CD8-positive, alpha-beta memory T cell (primary cell): ENCODE measurements around the gene TRERF1. TPM values are rescaled to one million over a fixed set of nuclear protein-coding genes. Genes with fewer than 3 reads are reported as not detected.
A peak's percentile ranks its signal among the peaks of the same experiment; 100 is the strongest.

ENCODE experiments used
- CTCF ChIA-PET: fragments of 350-600 bp; sonication (Branson Sonifier 250); formaldehyde crosslinking; loops from one replicate; lab custom pipeline; 2021; ENCODE audit warnings: antibody characterized with exemption; lab: Charles Lee
- POLR2A ChIA-PET: fragments of 350-600 bp; sonication (Branson Sonifier 250); formaldehyde crosslinking; loops from one replicate; lab custom pipeline; 2021; ENCODE audit warnings: antibody characterized with exemption; lab: Charles Lee
- DNase-seq, 5 donors: peaks; one replicate each; pipeline versions ENCODE4 v3.0.0 to v3.0.0-alpha.2; 2020 to 2022; ENCODE audit warnings: mixed read lengths in 1 of 5
- H3K27ac ChIP-seq: one replicate; pipeline ENCODE4 v1.7.0; 2013; ENCODE audit warnings: low read depth, mild to moderate bottlenecking, low read length, moderate library complexity
- H3K27me3 ChIP-seq: 2 replicates; pipeline ENCODE4 v1.7.0; 2013; ENCODE audit warnings: low read length, mild to moderate bottlenecking; ENCODE audit not compliant: insufficient read depth, poor library complexity, severe bottlenecking
- H3K36me3 ChIP-seq: 2 replicates; pipeline ENCODE4 v1.7.0; 2013; ENCODE audit warnings: mild to moderate bottlenecking, low read length, moderate library complexity; ENCODE audit not compliant: insufficient read depth
- H3K4me1 ChIP-seq: 2 replicates; pipeline ENCODE4 v1.7.0; 2013; ENCODE audit warnings: mild to moderate bottlenecking, low read length, moderate library complexity; ENCODE audit not compliant: insufficient read depth
- H3K4me3 ChIP-seq: 2 replicates; pipeline ENCODE4 v1.7.0; 2013; ENCODE audit warnings: mild to moderate bottlenecking, low read length
- H3K9me3 ChIP-seq: 2 replicates; pipeline ENCODE4 v1.7.0; 2013; ENCODE audit warnings: mild to moderate bottlenecking, low read length
- H3K27ac Mint-ChIP-seq, 8 donors: one replicate each; pipeline ENCODE4 v1.8.0; 2020 to 2021; ENCODE audit warnings: mixed read lengths in 8 of 8, mild to moderate bottlenecking in 6 of 8, inconsistent platforms in 3 of 8, moderate library complexity in 3 of 8
- H3K27me3 Mint-ChIP-seq, 2 donors: one replicate each; pipeline ENCODE4 v1.8.0; 2020 to 2021; ENCODE audit warnings: mixed read lengths in 2 of 2, mild to moderate bottlenecking in 1 of 2, moderate library complexity in 1 of 2
- H3K36me3 Mint-ChIP-seq, 3 donors: one replicate each; pipeline ENCODE4 v1.8.0; 2020 to 2021; ENCODE audit warnings: mixed read lengths in 3 of 3, inconsistent platforms in 1 of 3, mild to moderate bottlenecking in 1 of 3
- H3K4me1 Mint-ChIP-seq, 3 donors: one replicate each; pipeline ENCODE4 v1.8.0; 2020 to 2021; ENCODE audit warnings: mixed read lengths in 3 of 3, inconsistent platforms in 1 of 3, mild to moderate bottlenecking in 1 of 3
- H3K4me3 Mint-ChIP-seq, 7 donors: one replicate each; pipeline ENCODE4 v1.8.0; 2020 to 2021; ENCODE audit warnings: mixed read lengths in 7 of 7, mild to moderate bottlenecking in 6 of 7, moderate library complexity in 4 of 7, inconsistent platforms in 2 of 7
- H3K9me3 Mint-ChIP-seq, 5 donors: one replicate each; pipeline ENCODE4 v1.8.0; 2020 to 2022; ENCODE audit warnings: mixed read lengths in 5 of 5, mild to moderate bottlenecking in 3 of 5, moderate library complexity in 2 of 5, inconsistent platforms in 1 of 5
- polyA plus RNA-seq: library from polyadenylated mRNA; unstranded; fragments of 300-500 nt; fragmentation: Illumina TruSeq; gene quantifications from one replicate; pipeline ENCODE4 v1.2.3, GENCODE V29; 2021
- total RNA-seq, 2 experiments: library from RNA; stranded (reverse); gene quantifications; one replicate each; pipeline ENCODE4 v1.2.3, GENCODE V29; 2021

Gene TRERF1
- total RNA-seq (10 to 100 TPM; 10.3 to 10.6 TPM), polyA plus RNA-seq (10.2 TPM)

- H3K4me3 Mint-ChIP-seq = peak within 1 kb of the TSS; percentile 90 to 100 (median 99)
- Histone ChIP-seq H3K36me3 (no peaks in the 10 kb centered on the region), H3K27ac (peak within 1 kb of the TSS; percentile 66), H3K9me3 (no peaks in the 10 kb centered on the region), H3K4me3 (peak within 1 kb of the TSS; percentile 92), H3K27me3 (no peaks in the 10 kb centered on the region), H3K4me1 (peaks cover 12% of the 10 kb centered on the region)
- H3K27me3 Mint-ChIP-seq = no peaks in the 10 kb centered on the region
- H3K4me1 Mint-ChIP-seq = peaks cover 43 to 58% (median 49%) of the 10 kb centered on the region in 3 donors
- DNase-seq = peak; percentile 29 to 76 (median 54)
- POLR2A ChIA-PET = interaction anchor here (0.5 to 7.5 kb wide), 18 partner anchors 9 to 401 kb away, joined by 3 to 50 read pairs (median 4); partner anchors contain the start of genes TAF8, TBCC and UBR2
- peak within 1 kb of the TSS; percentile 81 to 99 (median 93) for H3K27ac Mint-ChIP-seq
- H3K9me3 Mint-ChIP-seq = no peaks in the 10 kb centered on the region
- H3K36me3 Mint-ChIP-seq = peaks cover 0 to 35% (median 5%) of the 10 kb centered on the region in 3 donors
- CTCF ChIA-PET = interaction anchor here (0.9 to 3.4 kb wide), 11 partner anchors 12 to 237 kb away, joined by 3 to 17 read pairs (median 4); no protein-coding TSS in a partner anchor
These were observed at the start of gene TRERF1 for GRCh38 chr6:42451333-42452170. TRERF1 (minus strand) TSS chr6:42451926; CDS start chr6:42269590, 182,336 bp downstream.

- Histone ChIP-seq H3K4me1 (no peaks in the 10 kb centered on the region), H3K36me3 (no peaks in the 10 kb centered on the region), H3K4me3 (no peak overlapping the region), H3K9me3 (no peaks in the 10 kb centered on the region), H3K27me3 (no peaks in the 10 kb centered on the region), H3K27ac (no peak overlapping the region)
- Mint-ChIP-seq H3K9me3 (peaks cover 0 to 8% (median 0%) of the 10 kb centered on the region in 5 donors), H3K27me3 (peaks cover 2 to 4% of the 10 kb centered on the region in 2 donors), H3K4me3 (no peak overlapping the region), H3K27ac (no peak overlapping the region), H3K36me3 (peaks cover 0 to 20% (median 4%) of the 10 kb centered on the region in 3 donors), H3K4me1 (no peaks in the 10 kb centered on the region)
- POLR2A ChIA-PET = no interaction called here
- no peak for DNase-seq
- CTCF ChIA-PET = no interaction called here
These were observed 46.9 kb upstream of the TRERF1 start for GRCh38 chr6:42498473-42499128.

GRCh38 chr6:42493914-42494539 lies 42.3 kb upstream of the TRERF1 start:
- Mint-ChIP-seq H3K36me3 (peaks cover 0 to 20% (median 0%) of the 10 kb centered on the region in 3 donors), H3K4me1 (no peaks in the 10 kb centered on the region), H3K27me3 (no peaks in the 10 kb centered on the region), H3K27ac (no peak overlapping the region), H3K9me3 (peaks cover 0 to 8% (median 0%) of the 10 kb centered on the region in 5 donors), H3K4me3 (no peak overlapping the region)
- Histone ChIP-seq H3K4me3 (no peak overlapping the region), H3K36me3 (no peaks in the 10 kb centered on the region), H3K9me3 (no peaks in the 10 kb centered on the region), H3K4me1 (no peaks in the 10 kb centered on the region), H3K27ac (no peak overlapping the region), H3K27me3 (no peaks in the 10 kb centered on the region)
- DNase-seq = no peak
- ChIA-PET POLR2A (interaction anchor here (0.6 kb wide), 1 partner anchor 30 kb away, joined by 4 read pairs; no protein-coding TSS in a partner anchor), CTCF (interaction anchor here (1.0 to 1.4 kb wide), 3 partner anchors 20 to 184 kb away, joined by 3 read pairs; no protein-coding TSS in a partner anchor)

- Histone ChIP-seq H3K4me3 (no peak overlapping the region), H3K27me3 (no peaks in the 10 kb centered on the region), H3K4me1 (no peaks in the 10 kb centered on the region), H3K27ac (no peak overlapping the region), H3K36me3 (no peaks in the 10 kb centered on the region), H3K9me3 (no peaks in the 10 kb centered on the region)
- no peaks in the 10 kb centered on the region for H3K27me3 Mint-ChIP-seq
- H3K27ac Mint-ChIP-seq = no peak overlapping the region
- H3K36me3 Mint-ChIP-seq = no peaks in the 10 kb centered on the region
- DNase-seq = no peak
- H3K4me3 Mint-ChIP-seq = no peak overlapping the region
- ChIA-PET CTCF (interaction anchor here (1.2 kb wide), 1 partner anchor 59 kb away, joined by 4 read pairs; no protein-coding TSS in a partner anchor), POLR2A (no interaction called here)
- H3K4me1 Mint-ChIP-seq = no peaks in the 10 kb centered on the region
- H3K9me3 Mint-ChIP-seq = no peaks in the 10 kb centered on the region
These were observed 36.4 kb upstream of the TRERF1 start for GRCh38 chr6:42488129-42488528.

- no peaks in the 10 kb centered on the region for H3K27me3 Mint-ChIP-seq
- POLR2A ChIA-PET = no interaction called here
These were observed 32.5 kb upstream of the TRERF1 start for GRCh38 chr6:42484261-42484660.

GRCh38 chr6:42482174-42482573 lies 30.4 kb upstream of the TRERF1 start:
- Histone ChIP-seq H3K4me3 (no peak overlapping the region), H3K27ac (no peak overlapping the region), H3K27me3 (no peaks in the 10 kb centered on the region), H3K36me3 (no peaks in the 10 kb centered on the region), H3K9me3 (no peaks in the 10 kb centered on the region), H3K4me1 (no peaks in the 10 kb centered on the region)
- DNase-seq = no peak
- ChIA-PET POLR2A (no interaction called here), CTCF (no interaction called here)
- H3K27ac Mint-ChIP-seq = no peak overlapping the region
- no peaks in the 10 kb centered on the region for H3K4me1 Mint-ChIP-seq
- H3K36me3 Mint-ChIP-seq = no peaks in the 10 kb centered on the region
- H3K4me3 Mint-ChIP-seq = no peak overlapping the region
- peaks cover 0 to 1% of the 10 kb centered on the region in 2 donors for H3K27me3 Mint-ChIP-seq
- no peaks in the 10 kb centered on the region for H3K9me3 Mint-ChIP-seq

More at GRCh38 chr6:42484261-42484660, 32.5 kb upstream of the TRERF1 start:
- Mint-ChIP-seq H3K4me1 (no peaks in the 10 kb centered on the region), H3K27ac (no peak overlapping the region), H3K36me3 (no peaks in the 10 kb centered on the region), H3K4me3 (no peak overlapping the region), H3K9me3 (no peaks in the 10 kb centered on the region)
- no peak overlapping the region for H3K27ac ChIP-seq
- H3K36me3 ChIP-seq = no peaks in the 10 kb centered on the region
- CTCF ChIA-PET = interaction anchor here (1.6 kb wide), 1 partner anchor 63 kb away, joined by 6 read pairs; no protein-coding TSS in a partner anchor
- H3K4me3 ChIP-seq = no peak overlapping the region
- H3K4me1 ChIP-seq = no peaks in the 10 kb centered on the region
- H3K9me3 ChIP-seq = no peaks in the 10 kb centered on the region
- no peaks in the 10 kb centered on the region for H3K27me3 ChIP-seq
- no peak for DNase-seq

GRCh38 chr6:42471714-42472113 lies 20.0 kb upstream of the TRERF1 start:
- no peak for DNase-seq
- peaks cover 0 to 2% of the 10 kb centered on the region in 2 donors for H3K27me3 Mint-ChIP-seq
- peaks cover 0 to 14% (median 4%) of the 10 kb centered on the region in 3 donors for H3K36me3 Mint-ChIP-seq
- no peaks in the 10 kb centered on the region for H3K36me3 ChIP-seq
- peaks cover 13 to 23% (median 15%) of the 10 kb centered on the region in 5 donors for H3K9me3 Mint-ChIP-seq
- CTCF ChIA-PET = no interaction called here
- H3K4me3 Mint-ChIP-seq = no peak overlapping the region
- H3K9me3 ChIP-seq = peaks cover 3% of the 10 kb centered on the region
- H3K27ac ChIP-seq = no peak overlapping the region
- POLR2A ChIA-PET = no interaction called here
- H3K4me1 ChIP-seq = no peaks in the 10 kb centered on the region
- H3K27ac Mint-ChIP-seq = no peak overlapping the region
- no peaks in the 10 kb centered on the region for H3K4me1 Mint-ChIP-seq
- H3K4me3 ChIP-seq = no peak overlapping the region
- H3K27me3 ChIP-seq = no peaks in the 10 kb centered on the region
